Muscle layer of colon (tissue), 2 donors: ENCODE data around the gene CCDC85B.
"Not testable (repeated sequence)": the region's sequence is repeated elsewhere in the genome, so short reads cannot be mapped to it uniquely, and the experiment has no call there.

Experiments
- H3K27ac ChIP-seq: one replicate; pipeline ENCODE4 v1.7.0; 2013; ENCODE audit warnings: low read depth, mild to moderate bottlenecking, low read length, moderate library complexity
- H3K27me3 ChIP-seq, 2 donors: one replicate each; pipeline ENCODE4 v1.7.0; 2013; ENCODE audit warnings: low read length in 2 of 2, mild to moderate bottlenecking in 2 of 2; ENCODE audit not compliant: insufficient read depth in 2 of 2, control insufficient read depth in 1 of 2
- H3K36me3 ChIP-seq: one replicate; pipeline ENCODE4 v1.7.0; 2013; ENCODE audit warnings: mild to moderate bottlenecking, low read length; ENCODE audit not compliant: insufficient read depth
- H3K4me1 ChIP-seq: one replicate; pipeline ENCODE4 v1.7.0; 2013; ENCODE audit warnings: mild to moderate bottlenecking, low read length; ENCODE audit not compliant: insufficient read depth
- H3K4me3 ChIP-seq, 2 donors: one replicate each; pipeline ENCODE4 v1.7.0; 2013; ENCODE audit warnings: low read length in 2 of 2, low read depth in 1 of 2, mild to moderate bottlenecking in 1 of 2, moderate library complexity in 1 of 2
- H3K9ac ChIP-seq: one replicate; pipeline ENCODE4 v1.7.0; 2013; ENCODE audit warnings: low read length
- H3K9me3 ChIP-seq: one replicate; pipeline ENCODE4 v1.7.0; 2013; ENCODE audit warnings: mild to moderate bottlenecking, low read length
- donor health status: abdominal sarcoma.
- donor health status: Adenocarcinoma of cecum.

Gene CCDC85B

DNA sequence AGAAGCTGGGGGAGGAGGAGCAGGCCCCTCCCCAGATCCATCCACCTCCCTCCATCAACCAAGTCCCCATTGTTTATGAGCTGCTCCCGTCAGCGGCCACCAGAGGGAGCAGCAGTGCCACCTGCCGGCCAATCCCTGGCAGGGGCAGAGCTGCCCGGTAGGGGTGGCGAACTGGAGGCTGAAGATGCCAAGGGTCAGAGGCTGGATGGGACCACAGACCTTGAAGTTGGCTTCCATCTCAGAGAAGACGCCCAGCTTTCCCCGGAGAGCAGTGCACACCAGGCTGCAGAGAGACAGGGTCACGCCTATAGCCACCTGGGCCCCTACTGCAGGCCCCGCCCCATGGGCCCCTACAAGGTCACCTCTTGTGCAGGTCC is 5.8 kb upstream of the CCDC85B start:
- Histone ChIP-seq H3K9ac (no peak overlapping the region), H3K4me1 (peaks cover 36% of the 10 kb centered on the region), H3K27me3 (no peaks in the 10 kb centered on the region), H3K27ac (no peak overlapping the region), H3K36me3 (peaks cover 37% of the 10 kb centered on the region), H3K4me3 (no peak overlapping the region), H3K9me3 (no peaks in the 10 kb centered on the region)

- no peak overlapping the region for H3K4me3 ChIP-seq
- no peak overlapping the region for H3K9ac ChIP-seq
- no peak overlapping the region for H3K27ac ChIP-seq
- H3K9me3 ChIP-seq: no peaks in the 10 kb centered on the region
- peaks cover 37% of the 10 kb centered on the region for H3K36me3 ChIP-seq
- H3K27me3 ChIP-seq: no peaks in the 10 kb centered on the region
- H3K4me1 ChIP-seq: peaks cover 41% of the 10 kb centered on the region
Observed at GRCh38 chr11:65885231-65885630, 5.2 kb upstream of the CCDC85B start.

DNA sequence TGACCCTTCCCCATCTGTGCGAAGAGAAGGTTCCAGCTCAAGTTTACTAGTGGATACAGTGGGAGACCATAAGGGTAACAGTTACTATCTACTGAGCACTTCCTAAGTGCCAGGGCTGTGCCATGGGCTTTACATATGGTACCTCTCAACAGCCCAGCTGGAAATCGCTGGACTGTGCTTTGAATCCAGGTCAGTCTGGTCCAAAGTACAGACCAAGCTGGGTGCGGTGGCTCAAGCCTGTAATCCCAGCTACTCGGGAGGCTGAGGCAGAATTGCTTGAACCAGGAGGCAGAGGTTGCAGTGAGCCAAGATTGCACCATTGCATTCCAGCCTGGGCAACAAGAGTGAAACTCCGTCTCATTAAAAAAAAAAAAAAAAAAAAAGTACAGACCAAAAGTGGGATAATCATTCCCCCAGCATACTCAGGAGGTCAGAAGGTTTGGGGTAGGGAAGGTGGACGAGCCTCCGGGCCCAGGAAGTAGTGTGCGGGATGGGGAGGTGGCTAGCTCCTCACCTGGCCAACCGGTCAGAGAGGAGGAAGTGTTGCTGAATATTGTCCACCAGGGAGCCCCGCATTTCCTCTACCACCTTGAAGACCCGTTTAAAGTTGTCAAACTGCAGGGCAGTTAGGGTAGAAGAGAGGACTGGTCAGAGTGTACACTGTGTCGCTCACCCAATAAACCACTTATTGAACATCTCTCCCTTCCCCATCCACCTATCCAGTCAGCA is 4.5 kb upstream of the CCDC85B start:
- H3K4me1 ChIP-seq: peaks cover 41% of the 10 kb centered on the region
- no peak overlapping the region for H3K9ac ChIP-seq
- no peaks in the 10 kb centered on the region for H3K27me3 ChIP-seq
- H3K9me3 ChIP-seq: no peaks in the 10 kb centered on the region
- H3K27ac ChIP-seq: no peak overlapping the region
- H3K36me3 ChIP-seq: peaks cover 37% of the 10 kb centered on the region
- no peak overlapping the region for H3K4me3 ChIP-seq

DNA sequence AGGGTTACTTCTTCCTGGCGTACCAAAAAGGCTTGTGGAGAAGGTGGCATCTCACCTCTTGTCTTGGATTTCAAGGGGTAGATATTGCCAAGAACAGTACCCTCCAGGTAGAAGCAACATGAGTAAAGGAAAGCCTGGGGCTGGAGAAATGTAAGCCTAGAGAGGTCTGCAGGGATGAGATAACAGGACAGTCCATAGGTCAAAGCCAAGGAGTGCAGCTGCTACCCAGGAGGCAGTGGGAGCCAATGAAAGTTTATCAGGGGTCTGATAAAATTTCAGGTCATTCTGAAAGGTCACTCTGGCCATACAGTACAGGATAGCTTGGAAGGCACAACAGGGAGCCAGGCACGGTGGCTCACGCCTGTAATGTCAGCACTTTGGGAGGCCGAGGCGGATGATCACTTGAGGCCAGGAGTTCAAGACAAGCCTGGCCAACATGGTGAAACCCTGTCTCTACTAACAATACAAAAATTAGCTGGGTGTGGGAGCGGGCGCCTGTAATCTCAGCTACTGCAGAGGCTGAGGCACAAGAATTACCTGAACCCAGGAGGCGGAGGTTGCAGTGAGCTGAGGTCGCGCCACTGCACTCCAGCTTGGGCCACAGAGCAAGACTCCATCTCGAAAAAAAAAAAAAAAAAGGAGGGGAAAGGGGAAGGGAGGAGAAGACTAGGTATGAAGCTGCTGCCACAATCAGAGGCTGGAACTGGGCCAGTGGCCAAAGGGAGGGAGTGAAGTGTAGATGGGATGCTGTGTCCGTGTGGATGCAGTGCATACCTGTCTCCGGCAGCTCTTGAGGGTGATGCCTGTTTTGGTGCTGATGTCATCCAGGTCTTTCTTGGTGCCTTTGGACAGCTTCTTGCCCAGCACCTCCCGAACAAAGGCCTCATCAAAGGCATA is 3.4 kb upstream of the CCDC85B start:
- H3K36me3 ChIP-seq: peaks cover 37% of the 10 kb centered on the region
- peak overlapping the region; percentile 23 for H3K9ac ChIP-seq
- H3K27ac ChIP-seq: peak overlapping the region; percentile 99
- no peaks in the 10 kb centered on the region for H3K27me3 ChIP-seq
- H3K4me3 ChIP-seq: peak overlapping the region in 1 of 2 donors; percentile 52
- H3K4me1 ChIP-seq: peaks cover 45% of the 10 kb centered on the region
- H3K9me3 ChIP-seq: no peaks in the 10 kb centered on the region

GRCh38 chr11:65887723-65888162 is 2.7 kb upstream of the CCDC85B start:
- Histone ChIP-seq H3K27ac (peak overlapping the region; percentile 99), H3K4me3 (peak overlapping the region; percentile 52 to 84)

GRCh38 chr11:65888163-65888814 is 2.2 kb upstream of the CCDC85B start, which contains the start of gene FIBP:
FIBP (minus strand) TSS chr11:65888471; CDS start chr11:65888418, 53 bp downstream.
- Histone ChIP-seq H3K4me1 (peaks cover 56% of the 10 kb centered on the region), H3K27me3 (no peaks in the 10 kb centered on the region), H3K36me3 (peaks cover 31% of the 10 kb centered on the region), H3K9ac (peak within 1 kb of the TSS; percentile 92), H3K4me3 (peak within 1 kb of the TSS; percentile 52 to 84), H3K9me3 (no peaks in the 10 kb centered on the region), H3K27ac (peak within 1 kb of the TSS; percentile 99)

More at GRCh38 chr11:65887723-65888162, 2.7 kb upstream of the CCDC85B start:
- H3K36me3 ChIP-seq: peaks cover 36% of the 10 kb centered on the region
- H3K4me1 ChIP-seq: peaks cover 51% of the 10 kb centered on the region
- no peaks in the 10 kb centered on the region for H3K9me3 ChIP-seq
- peak overlapping the region; percentile 23 for H3K9ac ChIP-seq
- H3K27me3 ChIP-seq: no peaks in the 10 kb centered on the region

GRCh38 chr11:65891219-65892136 is 1.0 kb downstream of the CCDC85B start:
- H3K27ac ChIP-seq: peak overlapping the region; percentile 99
- H3K27me3 ChIP-seq: no peaks in the 10 kb centered on the region
- H3K9me3 ChIP-seq: no peaks in the 10 kb centered on the region
- H3K36me3 ChIP-seq: peaks cover 4% of the 10 kb centered on the region
- H3K4me3 ChIP-seq: peak overlapping the region; percentile 74 to 94
- peaks cover 51% of the 10 kb centered on the region for H3K4me1 ChIP-seq
- peak overlapping the region; percentile 65 for H3K9ac ChIP-seq

- Histone ChIP-seq H3K27ac (peak overlapping the region; percentile 99), H3K9ac (peak overlapping the region; percentile 65), H3K4me1 (peaks cover 46% of the 10 kb centered on the region)
Observed at GRCh38 chr11:65892137-65892540, 1.7 kb downstream of the CCDC85B start.

GRCh38 chr11:65892661-65893317 is 2.3 kb downstream of the CCDC85B start:
- peak overlapping the region; percentile 99 for H3K27ac ChIP-seq
- no peak overlapping the region for H3K9ac ChIP-seq
- H3K9me3 ChIP-seq: no peaks in the 10 kb centered on the region
- H3K4me3 ChIP-seq: no peak overlapping the region
- H3K36me3 ChIP-seq: no peaks in the 10 kb centered on the region
- no peaks in the 10 kb centered on the region for H3K27me3 ChIP-seq
- peaks cover 39% of the 10 kb centered on the region for H3K4me1 ChIP-seq

More at GRCh38 chr11:65892137-65892540, 1.7 kb downstream of the CCDC85B start:
- not testable (repeated sequence) for H3K27me3 ChIP-seq, H3K9me3 ChIP-seq, H3K36me3 ChIP-seq
- H3K4me3 ChIP-seq: peak overlapping the region; percentile 74 to 94

- Histone ChIP-seq H3K4me3 (peak overlapping the region in 1 of 2 donors; percentile 27), H3K9me3 (no peaks in the 10 kb centered on the region), H3K9ac (peak overlapping the region; percentile 25), H3K4me1 (peaks cover 32% of the 10 kb centered on the region), H3K27me3 (peaks cover 2 to 7% of the 10 kb centered on the region in 2 donors), H3K27ac (peak overlapping the region; percentile 90), H3K36me3 (no peaks in the 10 kb centered on the region)
Observed at GRCh38 chr11:65894034-65894591, 3.6 kb downstream of the CCDC85B start.
